Neural cell (in vitro differentiated cells): ENCODE measurements around the gene TMEM43. TPM values are rescaled to one million over a fixed set of nuclear protein-coding genes. Genes with fewer than 3 reads are reported as not detected.

Experiments
- H2AFZ ChIP-seq: fragments of 200-600, 300-800 bp; sonication (generic), shearing (Covaris generic); 2 replicates; pipeline ENCODE4 v1.6.0; 2014; ENCODE audit warnings: low read depth, mild to moderate bottlenecking, antibody characterized with exemption, low read length, moderate library complexity
- H3F3A ChIP-seq: fragments of 200-600 bp; shearing (Covaris generic); 2 replicates; pipeline ENCODE4 v1.6.1; 2016; ENCODE audit warnings: mild to moderate bottlenecking, moderate library complexity, mixed read lengths, antibody characterized with exemption, low read length; ENCODE audit not compliant: insufficient read depth, poor library complexity, severe bottlenecking
- H3K27ac ChIP-seq: fragments of 200-600, 300-800 bp; sonication (generic), shearing (Covaris generic); 2 replicates; pipeline ENCODE4 v1.5.1; 2014; ENCODE audit warnings: mild to moderate bottlenecking, low read length, moderate library complexity
- H3K27me3 ChIP-seq: fragments of 300-800, 200-600 bp; sonication (generic), shearing (Covaris generic); 2 replicates; pipeline ENCODE4 v1.6.0; 2014; ENCODE audit warnings: mild to moderate bottlenecking, low read depth, low read length, moderate library complexity; ENCODE audit not compliant: insufficient read depth
- H3K36me3 ChIP-seq: fragments of 300-800, 200-600 bp; sonication (generic), shearing (Covaris generic); 2 replicates; pipeline ENCODE4 v1.5.1; 2014; ENCODE audit warnings: mild to moderate bottlenecking, antibody characterized with exemption, low read length, moderate library complexity; ENCODE audit not compliant: insufficient read depth
- H3K4me2 ChIP-seq: fragments of 300-800, 200-600 bp; sonication (generic), shearing (Covaris generic); 2 replicates; pipeline ENCODE4 v1.6.0; 2014; ENCODE audit warnings: mild to moderate bottlenecking, low read length
- H3K4me3 ChIP-seq: fragments of 300-800, 200-600 bp; sonication (generic), shearing (Covaris generic); 2 replicates; pipeline ENCODE4 v1.5.1; 2014; ENCODE audit warnings: mild to moderate bottlenecking, low read length, moderate library complexity
- H3K79me2 ChIP-seq: fragments of 200-600 bp; shearing (Covaris generic); replicated peaks from 2 replicates; pipeline ENCODE4 v1.6.0; 2014; ENCODE audit warnings: mild to moderate bottlenecking, low read length, moderate library complexity; ENCODE audit not compliant: insufficient read depth
- H3K9ac ChIP-seq: fragments of 300-800, 200-600 bp; sonication (generic), shearing (Covaris generic); 2 replicates; pipeline ENCODE4 v1.6.1; 2016; ENCODE audit warnings: mild to moderate bottlenecking, low read length, mixed read lengths
- H3K9me2 ChIP-seq: fragments of 200-600 bp; shearing (Covaris generic); 2 replicates; pipeline ENCODE4 v1.6.1; 2016; ENCODE audit warnings: mild to moderate bottlenecking, low read length, mixed read lengths; ENCODE audit not compliant: insufficient read depth
- H3K9me3 ChIP-seq: fragments of 200-600, 300-800 bp; sonication (generic), shearing (Covaris generic); 2 replicates; pipeline ENCODE4 v1.6.1; 2016; ENCODE audit warnings: mild to moderate bottlenecking, mixed run types, low read length, moderate library complexity, mixed read lengths
- H4K20me1 ChIP-seq: fragments of 200-600 bp; shearing (Covaris generic); 2 replicates; pipeline ENCODE4 v1.6.1; 2016; ENCODE audit warnings: mild to moderate bottlenecking, mixed run types; ENCODE audit not compliant: insufficient read depth
- EP300 ChIP-seq: fragments of 450-650 bp; conservative IDR thresholded peaks from 2 replicates; pipeline ENCODE4 v1.6.1; 2014; ENCODE audit warnings: antibody characterized with exemption, mild to moderate bottlenecking, moderate library complexity; ENCODE audit not compliant: poor library complexity, severe bottlenecking
- EZH2 ChIP-seq: fragments of 200-600, 300-800 bp; shearing (Covaris generic), sonication (generic); IDR thresholded peaks from 2 replicates; pipeline ENCODE4 v1.6.1; 2014; ENCODE audit warnings: antibody characterized with exemption, low read length, borderline replicate concordance, mild to moderate bottlenecking; ENCODE audit not compliant: insufficient read depth, poor library complexity, severe bottlenecking
- MXI1 ChIP-seq: fragments of 450-650 bp; conservative IDR thresholded peaks from 2 replicates; pipeline ENCODE4 v1.6.1; 2014; ENCODE audit warnings: antibody characterized with exemption, mild to moderate bottlenecking; ENCODE audit not compliant: poor library complexity, severe bottlenecking
- POLR2AphosphoS5 ChIP-seq: IDR thresholded peaks from 2 replicates; pipeline ENCODE4 v1.6.1; 2012
- RAD21 ChIP-seq: fragments of 450-650 bp; conservative IDR thresholded peaks from 2 replicates; pipeline ENCODE4 v1.6.1; 2014; ENCODE audit warnings: antibody characterized with exemption, mild to moderate bottlenecking, moderate library complexity
- REST ChIP-seq: IDR thresholded peaks from 2 replicates; pipeline ENCODE4 v1.6.1; 2012; ENCODE audit warnings: borderline replicate concordance
- SMC3 ChIP-seq: fragments of 450-650 bp; conservative IDR thresholded peaks from 2 replicates; pipeline ENCODE4 v1.6.1; 2014; ENCODE audit warnings: antibody characterized with exemption, mild to moderate bottlenecking, moderate library complexity; ENCODE audit not compliant: poor library complexity
- TAF1 ChIP-seq: IDR thresholded peaks from 2 replicates; pipeline ENCODE4 v1.6.1; 2012; ENCODE audit warnings: low read depth
- polyA plus RNA-seq: library from polyadenylated mRNA; depleted of rRNA; stranded (reverse); fragments of >200 nt; gene quantifications from 2 replicates; pipeline ENCODE4 v1.2.3, GENCODE V29; 2014
- TF ChIP-seq, protein P1 (sequence below): fragments of 450-650 bp; IDR thresholded peaks from 2 replicates; pipeline ENCODE4 v1.5.1; 2014; ENCODE audit warnings: antibody characterized with exemption, mild to moderate bottlenecking, moderate library complexity; ENCODE audit not compliant: poor library complexity, severe bottlenecking

TMEM43 gene
- polyA plus RNA-seq, 1 donor from 2014 or later, result 61.3 TPM

- Histone ChIP-seq H3K4me3 (no peak overlapping the region), H3K4me2 (no peak overlapping the region), H3K9me3 (no peaks in the 10 kb centered on the region), H2AFZ (no peak overlapping the region), H3K9ac (peak overlapping the region; percentile 2), H3K27me3 (no peaks in the 10 kb centered on the region), H3K79me2 (no peaks in the 10 kb centered on the region), H3K27ac (peak overlapping the region; percentile 45), H4K20me1 (no peaks in the 10 kb centered on the region), H3K9me2 (no peaks in the 10 kb centered on the region), H3F3A (no peaks in the 10 kb centered on the region), H3K36me3 (peaks cover 25% of the 10 kb centered on the region)
- TF ChIP-seq RAD21 (no peak), MXI1 (no peak), EZH2 (no peak), POLR2AphosphoS5 (no peak), REST (no peak), SMC3 (no peak), TAF1 (no peak), EP300 (no peak)
- TF ChIP-seq, protein P1, sequence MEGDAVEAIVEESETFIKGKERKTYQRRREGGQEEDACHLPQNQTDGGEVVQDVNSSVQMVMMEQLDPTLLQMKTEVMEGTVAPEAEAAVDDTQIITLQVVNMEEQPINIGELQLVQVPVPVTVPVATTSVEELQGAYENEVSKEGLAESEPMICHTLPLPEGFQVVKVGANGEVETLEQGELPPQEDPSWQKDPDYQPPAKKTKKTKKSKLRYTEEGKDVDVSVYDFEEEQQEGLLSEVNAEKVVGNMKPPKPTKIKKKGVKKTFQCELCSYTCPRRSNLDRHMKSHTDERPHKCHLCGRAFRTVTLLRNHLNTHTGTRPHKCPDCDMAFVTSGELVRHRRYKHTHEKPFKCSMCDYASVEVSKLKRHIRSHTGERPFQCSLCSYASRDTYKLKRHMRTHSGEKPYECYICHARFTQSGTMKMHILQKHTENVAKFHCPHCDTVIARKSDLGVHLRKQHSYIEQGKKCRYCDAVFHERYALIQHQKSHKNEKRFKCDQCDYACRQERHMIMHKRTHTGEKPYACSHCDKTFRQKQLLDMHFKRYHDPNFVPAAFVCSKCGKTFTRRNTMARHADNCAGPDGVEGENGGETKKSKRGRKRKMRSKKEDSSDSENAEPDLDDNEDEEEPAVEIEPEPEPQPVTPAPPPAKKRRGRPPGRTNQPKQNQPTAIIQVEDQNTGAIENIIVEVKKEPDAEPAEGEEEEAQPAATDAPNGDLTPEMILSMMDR, result no peak
Observed at GRCh38 chr3:14143271-14144225, 18.7 kb downstream of the TMEM43 start.

DNA sequence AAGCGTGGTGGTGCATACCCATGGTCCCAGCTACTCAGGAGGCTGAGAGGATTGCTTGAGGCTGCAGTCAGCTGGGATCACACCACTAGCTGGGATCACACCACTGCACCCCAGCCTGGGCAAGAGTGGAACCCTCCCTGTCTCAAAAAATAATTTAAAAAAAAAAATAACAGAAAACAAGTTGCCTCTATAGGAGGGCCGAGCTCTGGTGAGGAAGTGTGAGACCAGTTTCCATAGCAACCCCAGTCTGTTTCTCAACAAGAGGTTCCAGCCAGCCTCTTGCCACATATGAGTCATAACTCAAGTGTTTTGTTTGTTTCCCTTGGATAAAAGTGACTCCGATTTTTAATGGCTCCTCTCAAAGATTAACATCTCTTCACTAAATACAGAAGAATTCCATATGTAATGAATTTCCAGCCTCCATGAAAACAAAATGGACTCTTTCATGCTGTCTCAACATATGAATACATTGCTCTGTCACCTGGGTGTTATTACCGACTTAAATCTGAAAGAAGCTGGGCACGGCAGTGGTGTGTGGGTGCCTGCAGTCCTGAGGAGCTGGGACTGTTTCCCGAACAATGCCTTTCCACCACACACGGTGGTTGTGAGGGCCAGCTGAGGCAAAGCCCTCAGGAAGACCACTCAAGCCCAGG lies 19.7 kb downstream of the TMEM43 start:
- Histone ChIP-seq H3K9ac (peak overlapping the region; percentile 19), H3K36me3 (peaks cover 25% of the 10 kb centered on the region), H3K4me2 (no peak overlapping the region), H3K9me2 (no peaks in the 10 kb centered on the region), H2AFZ (no peak overlapping the region), H4K20me1 (no peaks in the 10 kb centered on the region), H3K27me3 (no peaks in the 10 kb centered on the region), H3K9me3 (no peaks in the 10 kb centered on the region), H3K4me3 (no peak overlapping the region), H3K79me2 (no peaks in the 10 kb centered on the region), H3K27ac (peak overlapping the region; percentile 51), H3F3A (no peaks in the 10 kb centered on the region)
- TF ChIP-seq MXI1 (no peak), REST (no peak), EZH2 (no peak), SMC3 (no peak), RAD21 (no peak)
